ENCODE data around the gene FAM83E.
"Not testable (repeated sequence)": the region's sequence is repeated elsewhere in the genome, so short reads cannot be mapped to it uniquely, and the experiment has no call there.

Gene FAM83E

DNA sequence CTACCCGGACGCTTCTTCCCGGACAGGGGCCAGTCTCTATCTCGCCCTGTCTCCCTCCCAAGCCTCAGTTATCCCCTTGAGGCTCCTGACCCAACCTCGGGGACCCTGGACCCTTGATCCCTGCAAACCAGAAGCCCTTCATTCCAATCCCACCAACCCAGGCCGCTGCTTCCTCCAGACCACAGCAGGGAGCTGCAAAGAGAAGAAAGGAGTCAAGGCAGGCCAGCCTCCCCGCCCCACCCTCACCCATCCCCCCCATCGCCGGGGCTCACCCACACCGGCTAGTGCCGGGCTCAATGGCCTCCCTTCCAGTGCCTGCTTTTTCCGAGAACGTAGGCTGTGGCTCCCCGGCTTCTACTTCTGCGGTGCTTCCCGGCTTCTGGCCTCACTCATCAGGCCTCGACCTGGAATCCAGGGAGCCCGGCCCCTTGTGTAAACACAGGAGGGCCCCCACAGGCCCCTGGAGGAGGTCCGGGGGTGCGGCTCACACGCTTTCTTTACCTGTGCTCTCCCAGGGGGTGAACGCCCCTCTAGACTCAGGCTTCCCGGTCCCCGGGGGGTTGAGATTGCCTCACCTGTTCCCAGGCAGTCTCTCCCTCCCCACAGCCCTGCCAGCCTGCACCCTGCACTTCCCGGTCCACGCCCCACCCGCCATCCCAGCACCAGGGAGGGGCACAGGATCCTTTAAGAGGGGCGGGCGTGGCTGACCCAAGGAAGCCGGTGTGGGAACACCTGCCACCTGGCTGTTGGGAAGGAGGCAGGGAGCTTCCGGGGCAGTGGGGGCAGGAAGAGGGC lies at the start of gene FAM83E:
TSS of gene FAM83E (minus strand) at position 641 of the 795 bp plus-strand sequence. CDS start 1,704 bp downstream, outside the sequence.
- DNase-seq (ENCODE audit: low read depth, low spot score), result no peak
- H3K27ac ChIP-seq, result peak within 1 kb of the TSS; percentile 85

DNA sequence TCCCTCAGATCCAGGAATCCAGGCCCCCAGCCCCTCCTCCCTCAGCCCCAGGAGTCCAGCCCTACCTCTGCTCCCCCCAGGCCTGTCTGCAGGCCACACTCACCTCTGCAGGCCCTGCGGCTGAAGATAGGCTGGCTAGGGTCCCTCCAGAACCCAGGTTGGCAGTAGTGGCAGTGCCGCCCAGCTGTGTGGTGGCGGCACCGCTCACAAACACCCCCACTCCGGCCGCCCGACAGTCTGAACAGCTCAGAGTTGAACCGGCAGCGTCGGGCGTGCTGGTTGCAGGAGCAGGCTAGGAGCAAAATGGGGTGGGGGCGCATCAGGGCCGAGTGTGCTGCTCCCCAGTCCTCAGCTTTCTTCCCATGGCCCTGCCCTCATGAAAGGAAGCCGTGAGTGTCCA lies 49.6 kb upstream of the FAM83E start:
- no peak overlapping the region for H3K27ac ChIP-seq
- no peak for DNase-seq (ENCODE audit: low read depth, low spot score)

- no peak overlapping the region for H3K27ac ChIP-seq
Observed at GRCh38 chr19:48663667-48664066, 48.8 kb upstream of the FAM83E start.

DNA sequence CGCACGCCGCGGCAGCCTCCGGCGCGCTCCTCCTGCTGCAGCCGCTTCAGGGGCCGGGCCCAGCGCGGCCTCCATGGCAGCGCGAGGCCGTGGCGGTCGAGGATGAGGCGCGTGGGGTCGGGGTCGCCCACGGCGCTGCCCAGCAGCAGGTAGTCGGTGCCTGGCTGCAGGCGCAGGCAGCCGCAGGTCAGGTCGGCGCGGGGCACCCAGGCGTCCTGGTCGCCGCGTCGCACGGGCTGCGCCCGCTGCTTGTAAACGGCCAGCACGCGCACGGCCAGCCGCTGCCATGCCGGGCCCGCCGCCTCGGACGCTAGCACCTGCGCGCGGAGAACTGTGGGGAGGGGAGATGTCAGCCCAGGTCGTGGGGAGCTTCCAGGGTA lies 46.8 kb upstream of the FAM83E start:
- no peak overlapping the region for H3K27ac ChIP-seq
- no peak for DNase-seq (ENCODE audit: low read depth, low spot score)

More at GRCh38 chr19:48663667-48664066, 48.8 kb upstream of the FAM83E start:
- DNase-seq (ENCODE audit: low read depth, low spot score), result no peak

- no peak overlapping the region for H3K27ac ChIP-seq
- DNase-seq (ENCODE audit: low read depth, low spot score), result no peak
Observed at GRCh38 chr19:48660852-48661710, 46.2 kb upstream of the FAM83E start.

- DNase-seq (ENCODE audit: low read depth, low spot score), result no peak
Observed at GRCh38 chr19:48659768-48660167, 44.9 kb upstream of the FAM83E start.

DNA sequence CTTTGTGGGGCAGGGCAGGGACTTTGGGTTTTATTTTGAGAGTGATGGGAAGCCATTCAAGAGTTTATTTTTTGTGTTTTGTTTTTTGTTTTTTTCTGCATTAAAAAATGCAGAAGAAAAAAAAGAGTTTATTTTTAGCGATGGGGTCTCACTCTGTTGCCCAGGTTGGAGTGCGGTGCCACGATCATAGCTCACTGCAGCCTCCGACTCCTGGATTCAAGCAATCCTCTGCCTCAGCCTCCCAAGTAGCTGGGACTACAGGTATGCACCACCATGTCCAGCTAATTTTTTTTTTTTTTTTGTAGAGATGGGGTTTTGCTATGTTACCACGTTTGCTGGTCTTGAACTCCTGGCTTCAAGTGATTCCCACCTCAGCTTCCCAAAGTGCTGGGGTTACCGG lies 43.6 kb upstream of the FAM83E start:
- DNase-seq (ENCODE audit: low read depth, low spot score), result no peak
- no peak overlapping the region for H3K27ac ChIP-seq

More at GRCh38 chr19:48659768-48660167, 44.9 kb upstream of the FAM83E start:
- H3K27ac ChIP-seq, result no peak overlapping the region

DNA sequence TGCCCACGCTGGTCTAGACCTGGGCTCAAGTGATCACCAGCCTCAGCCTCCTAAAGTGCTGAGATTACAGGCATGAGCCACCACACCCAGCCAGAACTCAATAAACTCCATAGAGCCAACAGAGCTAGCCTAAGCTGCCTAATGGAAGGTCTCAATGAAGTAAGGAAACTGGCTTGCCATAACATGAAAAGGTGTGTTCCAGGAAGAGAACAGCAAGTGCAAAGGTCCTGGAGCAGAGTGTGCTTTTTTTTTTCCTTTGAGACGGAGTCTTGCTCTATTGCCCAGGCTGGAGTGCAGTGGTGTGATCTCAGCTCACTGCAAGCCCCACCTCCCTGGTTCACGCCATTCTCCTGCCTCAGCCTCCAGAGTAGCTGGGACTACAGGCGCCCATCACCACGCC lies 43.0 kb upstream of the FAM83E start:
- H3K27ac ChIP-seq; DNase-seq (ENCODE audit: low read depth, low spot score): not testable (repeated sequence)

DNA sequence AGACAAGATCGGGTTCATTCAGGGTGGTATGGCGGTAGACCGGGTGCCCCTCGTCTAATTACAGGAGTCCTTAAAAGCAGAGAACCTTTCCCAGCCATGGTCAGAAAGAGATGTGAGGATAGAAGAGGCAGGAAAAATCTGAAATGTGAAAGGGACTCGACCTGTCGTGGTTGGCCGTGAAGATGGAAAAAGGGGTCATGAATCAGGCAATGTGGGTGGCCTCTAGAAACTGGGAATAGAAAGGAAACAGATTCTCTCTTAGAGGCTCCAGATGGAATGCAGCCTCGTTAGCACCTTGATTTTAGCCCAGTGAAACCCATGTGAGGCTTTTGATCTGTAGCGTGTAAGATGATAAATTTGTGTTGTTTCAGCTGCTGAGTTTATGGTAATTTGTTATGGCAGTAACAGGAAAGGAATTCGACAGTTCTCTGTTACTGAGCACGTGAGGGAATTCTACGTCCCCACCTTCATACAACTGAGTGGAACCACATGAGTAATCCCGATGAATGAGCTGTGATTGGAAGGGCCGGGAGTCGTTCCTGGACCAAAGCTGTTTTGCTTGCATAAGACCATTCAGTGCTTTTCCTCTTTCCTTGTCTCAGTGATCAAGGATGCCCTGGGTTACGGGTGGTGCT lies 42.1 kb upstream of the FAM83E start:
- H3K27ac ChIP-seq, result no peak overlapping the region
- no peak for DNase-seq (ENCODE audit: low read depth, low spot score)

GRCh38 chr19:48654299-48655059 lies 39.6 kb upstream of the FAM83E start:
- no peak for DNase-seq (ENCODE audit: low read depth, low spot score)
- H3K27ac ChIP-seq, result no peak overlapping the region

GRCh38 chr19:48651683-48652048 lies 36.8 kb upstream of the FAM83E start:
- no peak overlapping the region for H3K27ac ChIP-seq

GRCh38 chr19:48650974-48651682 lies 36.3 kb upstream of the FAM83E start:
- no peak overlapping the region for H3K27ac ChIP-seq
- DNase-seq (ENCODE audit: low read depth, low spot score), result no peak

More at GRCh38 chr19:48651683-48652048, 36.8 kb upstream of the FAM83E start:
- no peak for DNase-seq (ENCODE audit: low read depth, low spot score)

GRCh38 chr19:48648134-48648533 lies 33.3 kb upstream of the FAM83E start:
- no peak for DNase-seq (ENCODE audit: low read depth, low spot score)
- no peak overlapping the region for H3K27ac ChIP-seq

DNA sequence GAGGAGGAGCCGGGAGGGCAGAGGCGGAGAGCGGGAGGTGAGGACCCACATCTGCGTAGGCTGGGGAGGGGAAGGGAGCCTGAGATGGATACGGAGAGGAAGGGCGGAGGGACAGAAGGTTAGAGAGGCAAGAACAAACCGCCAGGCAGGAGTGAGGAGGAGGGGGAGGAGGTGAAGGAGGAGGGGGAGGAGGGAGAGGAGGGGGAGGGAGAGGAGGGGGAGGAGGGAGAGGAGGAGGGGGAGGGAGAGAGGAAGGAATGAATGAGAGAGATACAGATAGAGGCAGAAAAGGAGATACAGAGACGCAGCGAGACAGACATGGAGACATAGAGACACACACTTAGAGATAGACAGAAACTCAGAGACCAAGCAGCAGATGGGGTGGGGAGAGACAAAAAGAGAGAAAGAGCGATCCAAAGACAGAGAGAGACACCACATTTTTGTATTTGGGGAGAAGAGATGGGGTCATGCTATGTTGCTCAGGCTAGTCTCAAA lies 31.9 kb upstream of the FAM83E start:
- no peak for DNase-seq (ENCODE audit: low read depth, low spot score)

DNA sequence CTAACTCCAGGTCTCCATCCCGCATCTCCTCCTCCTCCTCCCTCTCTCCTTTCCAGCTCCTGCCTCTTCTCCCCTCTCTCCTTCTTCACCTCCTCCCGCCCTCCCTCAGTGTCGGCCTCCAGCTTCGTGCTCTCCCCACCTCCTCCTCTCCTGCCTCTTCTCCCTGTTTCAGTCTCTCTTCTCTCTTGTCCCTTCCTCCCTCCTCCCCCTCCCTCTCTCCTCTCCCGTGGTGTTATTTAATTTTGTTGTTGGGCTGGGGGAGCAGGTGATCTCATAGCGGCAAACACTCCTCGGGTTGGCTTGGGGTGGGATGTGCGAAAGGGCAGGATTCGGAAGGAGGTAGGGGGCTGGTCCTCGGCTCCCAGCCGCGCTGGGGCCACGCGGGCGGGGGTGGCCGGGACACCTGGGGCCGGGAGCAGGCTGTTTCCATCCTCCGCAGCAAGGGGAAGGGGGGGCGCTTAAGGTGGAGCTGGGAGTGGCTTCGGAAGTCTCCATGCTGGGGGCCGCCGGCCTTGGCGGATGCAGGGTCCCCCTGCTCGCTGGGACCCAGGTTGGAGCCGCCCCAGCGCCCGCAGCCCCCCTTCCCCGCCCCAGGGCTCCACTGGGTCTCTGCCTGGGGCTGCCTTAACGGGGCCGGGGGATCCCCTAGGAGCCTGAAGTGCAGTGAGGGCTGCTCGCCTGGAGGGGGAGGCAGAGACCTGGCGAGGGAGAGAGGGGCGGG lies 31.3 kb upstream of the FAM83E start, which contains the start of gene CA11:
TSS of gene CA11 (minus strand) at position 187 of the 721 bp plus-strand sequence. CDS start 555 bp downstream, outside the sequence.
- DNase-seq (ENCODE audit: low read depth, low spot score), result no peak
- no peak within 1 kb of the TSS for H3K27ac ChIP-seq

More for the DNA sequence above, 31.9 kb upstream of the FAM83E start:
- no peak overlapping the region for H3K27ac ChIP-seq

GRCh38 chr19:48645620-48646000 lies 30.7 kb upstream of the FAM83E start:
- no peak overlapping the region for H3K27ac ChIP-seq
- no peak for DNase-seq (ENCODE audit: low read depth, low spot score)

- H3K27ac ChIP-seq, result no peak overlapping the region
- DNase-seq (ENCODE audit: low read depth, low spot score), result no peak
Observed at GRCh38 chr19:48644839-48645619, 30.2 kb upstream of the FAM83E start.

DNA sequence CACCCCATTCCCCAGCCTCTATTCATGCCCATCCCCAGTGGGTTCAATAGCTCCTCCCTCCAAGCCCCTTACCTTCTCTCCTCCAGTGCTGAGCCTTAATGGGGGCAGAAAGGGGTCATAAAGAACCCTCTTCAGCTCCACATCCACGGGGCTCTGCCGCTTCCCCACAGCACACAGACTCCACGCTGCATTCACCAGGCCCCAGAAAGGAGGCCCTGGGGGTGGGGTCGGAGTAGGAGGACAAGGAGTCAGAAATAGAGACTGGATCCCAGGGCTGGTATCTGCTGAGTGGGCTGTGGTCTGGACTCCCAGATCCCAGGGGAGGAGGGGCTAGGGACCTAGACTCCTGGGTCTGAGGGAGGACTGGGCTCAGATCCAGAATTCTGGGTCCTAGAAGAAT lies 29.5 kb upstream of the FAM83E start:
- DNase-seq (ENCODE audit: low read depth, low spot score), result no peak
- H3K27ac ChIP-seq, result no peak overlapping the region

All from epithelial cell of prostate (primary cell).